HG02610 (cell line): ENCODE results near the gene RTL1.

ENCODE experiments used
- ATAC-seq: cut with Tn5 transposase; IDR thresholded peaks from one replicate; pipeline ENCODE4 v1.9.1; 2021; ENCODE audit warnings: mild to moderate bottlenecking, moderate library complexity; ENCODE audit not compliant: unreplicated experiment

Gene RTL1

DNA sequence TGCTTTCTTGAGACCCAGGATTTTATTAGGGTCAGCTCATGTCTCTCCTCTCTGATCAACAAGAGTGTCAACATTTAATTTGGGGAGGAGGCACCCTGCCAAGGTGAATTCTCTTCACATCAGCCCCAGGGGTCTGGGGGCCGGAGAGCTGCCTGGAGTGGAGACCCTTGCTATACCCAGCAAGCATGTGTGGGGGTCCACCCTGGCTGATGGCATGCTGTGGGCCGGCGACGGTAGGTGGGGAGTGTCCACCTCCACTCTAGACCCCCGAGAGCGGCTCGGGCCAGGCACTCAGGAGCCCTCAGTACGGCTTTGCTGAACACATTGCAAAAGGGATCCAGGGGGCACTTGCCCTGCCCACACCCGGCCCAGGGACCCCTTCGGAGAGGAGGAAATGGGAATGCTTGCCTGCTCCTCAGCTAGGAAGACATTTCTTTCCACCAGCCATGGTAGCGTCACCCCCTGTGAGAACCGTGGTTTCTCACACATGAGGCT lies 67.2 kb downstream of the RTL1 start:
- no peak for ATAC-seq

DNA sequence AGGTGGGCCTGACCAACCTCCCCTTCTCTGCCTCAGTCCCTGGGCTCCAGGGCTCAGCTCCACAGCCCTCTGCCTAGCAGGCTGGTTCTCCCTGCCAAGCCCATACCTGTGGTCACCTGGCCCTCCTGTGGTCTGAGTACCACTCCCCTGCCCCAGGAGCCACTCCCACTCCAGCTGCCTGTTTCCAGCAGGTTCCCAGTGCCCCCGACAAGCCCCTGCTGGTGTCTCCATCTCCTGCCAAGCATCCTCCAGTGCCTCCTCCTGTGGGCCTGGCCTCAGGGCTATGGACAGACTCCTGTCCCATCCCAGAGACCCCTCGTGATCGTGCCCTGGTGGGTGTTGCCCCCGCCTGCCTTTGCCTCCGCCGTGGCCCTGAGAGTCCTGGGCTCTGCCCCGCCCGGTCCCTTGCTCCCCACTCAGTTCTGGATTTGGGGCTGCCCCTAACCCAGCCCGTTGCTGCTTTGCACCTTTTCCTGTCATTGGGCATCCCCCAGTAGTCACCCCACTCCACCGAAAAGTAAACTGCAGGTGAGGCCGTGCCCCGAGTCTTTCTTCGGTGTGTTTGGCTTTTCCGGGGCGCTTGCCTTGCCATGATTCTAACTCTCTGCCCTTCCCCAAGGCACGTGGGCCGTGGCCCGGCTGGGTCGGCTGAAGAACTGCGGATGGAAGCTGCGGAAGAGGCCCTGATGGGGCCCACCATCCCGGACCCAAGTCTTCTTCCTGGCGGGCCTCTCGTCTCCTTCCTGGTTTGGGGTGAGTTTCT lies 67.8 kb downstream of the RTL1 start:
- no peak for ATAC-seq

- ATAC-seq, result no peak
Observed at GRCh38 chr14:100834794-100835547, 68.6 kb downstream of the RTL1 start.

DNA sequence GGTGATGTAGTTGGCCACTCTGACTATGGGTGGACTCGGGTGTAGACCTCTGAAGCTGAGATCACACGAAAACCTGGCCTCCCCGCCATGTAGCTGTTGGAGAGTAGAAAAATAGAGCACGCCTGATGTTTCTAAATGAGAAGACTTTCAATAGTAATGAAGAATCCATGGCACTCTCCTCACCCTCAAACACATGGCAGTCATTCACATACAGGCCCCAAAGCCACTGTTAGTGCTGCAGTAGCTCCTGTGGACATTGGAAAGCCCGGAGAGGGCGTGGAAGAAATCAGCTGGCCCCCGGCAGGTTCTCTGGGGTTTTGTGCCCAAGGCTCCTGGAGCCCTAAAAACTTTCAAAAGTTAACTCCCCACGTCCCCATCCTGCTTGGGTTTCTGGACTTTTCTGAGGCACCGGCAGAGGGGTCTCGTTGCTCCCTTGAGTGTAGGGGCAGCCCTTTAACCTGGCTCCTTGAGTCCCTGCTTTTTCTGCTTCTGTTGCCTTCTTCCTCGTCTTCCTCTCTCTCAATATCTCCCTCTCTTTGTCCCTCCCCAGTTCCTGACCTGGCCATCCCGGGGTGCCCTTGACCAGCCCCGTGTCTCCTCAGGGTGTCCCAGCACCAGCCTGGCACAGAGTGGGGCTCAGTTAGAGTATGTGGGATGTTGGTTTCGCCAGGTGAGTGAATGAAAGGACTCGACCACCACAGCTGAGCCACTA lies 69.3 kb downstream of the RTL1 start:
- ATAC-seq, result no peak

GRCh38 chr14:100832311-100832960 lies 71.1 kb downstream of the RTL1 start:
- ATAC-seq, result no peak

GRCh38 chr14:100830681-100831080 lies 72.8 kb downstream of the RTL1 start:
- no peak for ATAC-seq
